ENCODE results near the gene COL28A1.

GRCh38 chr7:7335215-7335614 is 200.5 kb downstream of the COL28A1 start:
- TF ChIP-seq CTCF (IDR thresholded peaks at IDR 0.05; ENCODE audit: low read length) (no peak), EZH2 (IDR thresholded peaks at IDR 0.05; ENCODE audit: borderline replicate concordance, low read length) (no peak)

Measured in OCI-LY1 (cell line).